GM12873 (cell line): ENCODE data around the gene COL16A1.

ENCODE experiments used
- CTCF ChIP-seq: IDR thresholded peaks from 2 replicates; pipeline ENCODE4 v1.5.1; 2012; ENCODE audit warnings: low read depth, mild to moderate bottlenecking, moderate library complexity, low read length, control low read depth; ENCODE audit not compliant: insufficient read depth; ENCODE audit errors: missing control alignments

Gene COL16A1

GRCh38 chr1:31742462-31743212, 38.8 kb upstream of the COL16A1 start:
- TF ChIP-seq CTCF = no peak

GRCh38 chr1:31739346-31739745, 35.5 kb upstream of the COL16A1 start:
- no peak for TF ChIP-seq CTCF

- TF ChIP-seq CTCF = no peak
Observed at GRCh38 chr1:31736675-31737074, 32.9 kb upstream of the COL16A1 start.

GRCh38 chr1:31735571-31735970, 31.8 kb upstream of the COL16A1 start:
- TF ChIP-seq CTCF = no peak

- TF ChIP-seq CTCF = no peak
Observed at GRCh38 chr1:31734582-31735107, 30.8 kb upstream of the COL16A1 start.

GRCh38 chr1:31733389-31734219, 29.8 kb upstream of the COL16A1 start:
- no peak for TF ChIP-seq CTCF

GRCh38 chr1:31732751-31733289, 29.0 kb upstream of the COL16A1 start:
- TF ChIP-seq CTCF = no peak
